Colonic mucosa (tissue), 4 donors: ENCODE data around the gene HOXB9. TPM values are rescaled to one million over a fixed set of nuclear protein-coding genes. Genes with fewer than 3 reads are reported as not detected.

Experiments used
- DNase-seq: peaks from one replicate; pipeline ENCODE4 v3.0.0-alpha.2; 2020
- H3K27ac ChIP-seq: fragments of 200-600 bp; one replicate; pipeline ENCODE4 v1.8.0; 2021
- H3K27me3 ChIP-seq: fragments of 200-600 bp; one replicate; pipeline ENCODE4 v1.8.0; 2021
- H3K36me3 ChIP-seq: fragments of 200-600 bp; one replicate; pipeline ENCODE4 v1.8.0; 2021
- H3K4me1 ChIP-seq: fragments of 200-600 bp; one replicate; pipeline ENCODE4 v1.8.0; 2021; ENCODE audit warnings: mild to moderate bottlenecking
- H3K4me3 ChIP-seq: fragments of 200-600 bp; one replicate; pipeline ENCODE4 v1.8.0; 2021
- H3K9ac ChIP-seq, 2 donors: one replicate each; pipeline ENCODE4 v1.7.0; 2013; ENCODE audit warnings: control low read depth in 2 of 2, low read depth in 2 of 2, low read length in 2 of 2
- H3K9me3 ChIP-seq: fragments of 200-600 bp; one replicate; pipeline ENCODE4 v1.8.0; 2021
- CTCF ChIP-seq: fragments of 200-600 bp; IDR thresholded peaks from one replicate; pipeline ENCODE4 v1.8.0; 2022; ENCODE audit warnings: antibody characterized with exemption, mild to moderate bottlenecking
- intact Hi-C: fragments of 100-400 bp; cut with DNase I; formaldehyde crosslinking; loops from one replicate; pipeline ENCODE4 v1.14.1; 2022
- total RNA-seq, 2 donors: library from RNA; stranded (reverse); fragmentation: NEBNext Ultra II Directional in 1 of 2; extraction: Animal tissue kit (Norgen Biotek cat#: 25700) in 1 of 2; gene quantifications; one replicate each; pipeline ENCODE4 v1.2.1, GENCODE V29; 2021
- donor health status: healthy.
- donor health status: DM: no; HTN: no; CAD: no.
- donor health status: DM: no; HTN: no; CAD: no.

The HOXB9 gene
- total RNA-seq, 2 donors from 2014 or later = 37.1 to 73.9 TPM

GRCh38 chr17:48605409-48605919 is 20.7 kb downstream of the HOXB9 start:
- H3K9ac ChIP-seq = peak overlapping the region; percentile 64 to 72
- TF ChIP-seq CTCF = no peak
- peak overlapping the region; percentile 89 for H3K27ac ChIP-seq
- H3K4me1 ChIP-seq = peaks cover 2% of the 10 kb centered on the region
- no peak for DNase-seq
- no peak overlapping the region for H3K4me3 ChIP-seq
- H3K36me3 ChIP-seq = no peaks in the 10 kb centered on the region
- H3K27me3 ChIP-seq = no peaks in the 10 kb centered on the region
- no peaks in the 10 kb centered on the region for H3K9me3 ChIP-seq
- intact Hi-C loops = no loop called here

- intact Hi-C loops = no loop called here
- H3K27me3 ChIP-seq = no peaks in the 10 kb centered on the region
- peak within 1 kb of the TSS; percentile 41 for H3K4me3 ChIP-seq
- H3K9me3 ChIP-seq = no peaks in the 10 kb centered on the region
- no peak for TF ChIP-seq CTCF
- H3K27ac ChIP-seq = peak within 1 kb of the TSS; percentile 89
- peak within 1 kb of the TSS; percentile 72 to 91 for H3K9ac ChIP-seq
- DNase-seq = peak; percentile 92
- no peaks in the 10 kb centered on the region for H3K36me3 ChIP-seq
- peaks cover 2% of the 10 kb centered on the region for H3K4me1 ChIP-seq
Observed at GRCh38 chr17:48604770-48605329, 21.3 kb downstream of the HOXB9 start, which contains the start of gene HOXB6. HOXB6 (minus strand) TSS chr17:48604986; CDS start chr17:48598150, 6,836 bp downstream.

GRCh38 chr17:48603959-48604769 is 22.0 kb downstream of the HOXB9 start:
- TF ChIP-seq CTCF = no peak
- H3K9ac ChIP-seq = peak overlapping the region; percentile 68 to 91
- H3K36me3 ChIP-seq = no peaks in the 10 kb centered on the region
- no peaks in the 10 kb centered on the region for H3K27me3 ChIP-seq
- intact Hi-C loops = no loop called here
- H3K4me3 ChIP-seq = peak overlapping the region; percentile 41
- no peaks in the 10 kb centered on the region for H3K9me3 ChIP-seq
- DNase-seq = peak; percentile 82
- H3K27ac ChIP-seq = peak overlapping the region; percentile 89
- peaks cover 3% of the 10 kb centered on the region for H3K4me1 ChIP-seq

- Histone ChIP-seq H3K9ac (peak overlapping the region; percentile 31 to 91), H3K27me3 (no peaks in the 10 kb centered on the region), H3K4me1 (peaks cover 9% of the 10 kb centered on the region), H3K9me3 (no peaks in the 10 kb centered on the region), H3K4me3 (peak overlapping the region; percentile 41), H3K36me3 (no peaks in the 10 kb centered on the region), H3K27ac (peak overlapping the region; percentile 89)
- intact Hi-C loops = no loop called here
- TF ChIP-seq CTCF = no peak
- peak; percentile 88 for DNase-seq
Observed at GRCh38 chr17:48601539-48602425, 24.4 kb downstream of the HOXB9 start.

- TF ChIP-seq CTCF = no peak
- no peak for DNase-seq
- Histone ChIP-seq H3K36me3 (no peaks in the 10 kb centered on the region), H3K27ac (peak overlapping the region; percentile 89), H3K27me3 (no peaks in the 10 kb centered on the region), H3K9me3 (no peaks in the 10 kb centered on the region), H3K9ac (peak overlapping the region; percentile 31 to 91), H3K4me3 (peak overlapping the region; percentile 41), H3K4me1 (peaks cover 9% of the 10 kb centered on the region)
- intact Hi-C loops = no loop called here
Observed at GRCh38 chr17:48601207-48601538, 25.0 kb downstream of the HOXB9 start.
